ENCODE measurements around the gene CYP2C19. TPM values are rescaled to one million over a fixed set of nuclear protein-coding genes. Genes with fewer than 3 reads are reported as not detected.

Gene CYP2C19
- total RNA-seq, 2 experiments from 2014 or later: not detected

Other genes with a start within 250 kb of the CYP2C19 start
- gene HELLS, start 216.9 kb upstream of the CYP2C19 start, total RNA-seq: 100 to 1,000 TPM in 1 of 2 experiments, 10 to 100 TPM in 1; 98.1 to 114 TPM
- not detected for gene CYP2C18, start 79.0 kb upstream of the CYP2C19 start, total RNA-seq
- gene CYP2C9, start 176.0 kb downstream of the CYP2C19 start, total RNA-seq: not detected